Measurements from ENCODE around the gene RBPMS2. TPM values are rescaled to one million over a fixed set of nuclear protein-coding genes. Genes with fewer than 3 reads are reported as not detected.

Gene RBPMS2
- polyA plus RNA-seq, 2 of the 4 experiments (the other 2 are of a cell fraction): 3.0 to 8.7 TPM

- Histone ChIP-seq H3K9me3 (no peaks in the 10 kb centered on the region), H3K4me2 (no peak overlapping the region), H3K4me3 (no peak overlapping the region), H3K27ac (no peak overlapping the region), H3K4me1 (no peaks in the 10 kb centered on the region)
- FAIRE-seq: no peak
- WGBS (ENCODE audit: missing lambda C conversion rate): 89% methylated on average over 5 of the region's 5 CpGs
- no peak for DNase-seq (ENCODE audit: low read depth in 1 of 2, low spot score in 1 of 2)
- ChIA-PET CTCF (interaction anchor here (1.0 to 44.5 kb wide), 7 partner anchors 10 to 89 kb away, joined by 3 to 1052 read pairs (median 18); no protein-coding TSS in a partner anchor), POLR2A (no interaction called here)
- TF ChIP-seq RARB (CRISPR knock-in tag; IDR thresholded peaks at IDR 0.05) (no peak), KDM1A (IDR thresholded peaks at IDR 0.05; ENCODE audit: low read depth) (no peak), MYC (IDR thresholded peaks at IDR 0.05; ENCODE audit: borderline replicate concordance, low read length) (no peak), ZC3H11A (IDR thresholded peaks at IDR 0.05) (no peak), HDAC2 (IDR thresholded peaks at IDR 0.05) (no peak), ZSCAN20 (CRISPR knock-in tag; IDR thresholded peaks at IDR 0.05) (no peak), MAZ (IDR thresholded peaks at IDR 0.05; ENCODE audit: borderline replicate concordance, low read depth, low read length) (no peak), KDM5A (IDR thresholded peaks at IDR 0.05) (no peak), POLR2A (IDR thresholded peaks at IDR 0.05; ENCODE audit: low read length) (no peak), ZNF302 (CRISPR knock-in tag; IDR thresholded peaks at IDR 0.05) (no peak), MAFK (IDR thresholded peaks at IDR 0.05; ENCODE audit: partially characterized antibody) (no peak), EHF (CRISPR knock-in tag; IDR thresholded peaks at IDR 0.05) (no peak), BHLHE40 (IDR thresholded peaks at IDR 0.05; ENCODE audit: low read depth, low read length) (no peak), HOXA7 (CRISPR knock-in tag; IDR thresholded peaks at IDR 0.05) (no peak)
- TF ChIP-seq, protein P1, sequence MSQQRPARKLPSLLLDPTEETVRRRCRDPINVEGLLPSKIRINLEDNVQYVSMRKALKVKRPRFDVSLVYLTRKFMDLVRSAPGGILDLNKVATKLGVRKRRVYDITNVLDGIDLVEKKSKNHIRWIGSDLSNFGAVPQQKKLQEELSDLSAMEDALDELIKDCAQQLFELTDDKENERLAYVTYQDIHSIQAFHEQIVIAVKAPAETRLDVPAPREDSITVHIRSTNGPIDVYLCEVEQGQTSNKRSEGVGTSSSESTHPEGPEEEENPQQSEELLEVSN (IDR thresholded peaks at IDR 0.05; ENCODE audit: borderline replicate concordance, low read depth): no peak
- no peak for ATAC-seq
Observed at GRCh38 chr15:64746356-64746755, 29.0 kb downstream of the RBPMS2 start.

GRCh38 chr15:64743691-64744090 lies 31.7 kb downstream of the RBPMS2 start:
- Histone ChIP-seq H3K4me1 (no peaks in the 10 kb centered on the region), H3K4me3 (no peak overlapping the region), H3K4me2 (no peak overlapping the region), H3K27ac (no peak overlapping the region), H3K9me3 (no peaks in the 10 kb centered on the region)
- no peak for TF ChIP-seq POLR2A (IDR thresholded peaks at IDR 0.05; ENCODE audit: low read length)
- TF ChIP-seq HOXA7 (CRISPR knock-in tag; IDR thresholded peaks at IDR 0.05): no peak
- DNase-seq (ENCODE audit: low read depth in 1 of 2, low spot score in 1 of 2) (no peak), FAIRE-seq (no peak), ATAC-seq (no peak)
- ChIA-PET POLR2A (no interaction called here), CTCF (interaction anchor here (1.4 to 44.5 kb wide), 8 partner anchors 9 to 172 kb away, joined by 3 to 1052 read pairs (median 18); no protein-coding TSS in a partner anchor)
- WGBS (ENCODE audit: missing lambda C conversion rate): 91% methylated on average over 11 of the region's 11 CpGs

DNA sequence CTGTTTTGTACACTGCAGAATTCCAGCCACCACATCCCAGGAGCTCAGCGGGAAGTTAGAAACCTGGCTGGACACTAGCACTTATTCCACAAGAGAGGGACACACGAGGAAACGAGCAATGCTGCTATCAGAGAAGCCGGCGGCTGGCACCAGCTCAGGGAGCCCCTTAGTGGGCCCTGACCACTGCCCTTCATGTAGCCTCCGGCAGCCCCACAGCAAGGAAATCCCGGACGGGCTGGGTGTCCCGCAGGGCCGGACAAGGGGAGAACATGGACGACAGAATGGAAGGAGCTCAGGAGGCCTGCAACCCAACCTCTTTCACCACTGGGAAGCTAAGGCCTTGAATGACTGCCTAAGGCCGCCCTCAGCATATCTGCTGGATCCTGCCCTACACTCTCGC lies 32.5 kb downstream of the RBPMS2 start:
- no peak for FAIRE-seq

More for the DNA sequence above, 32.5 kb downstream of the RBPMS2 start:
- no peak overlapping the region for H3K27ac ChIP-seq
- H3K4me2 ChIP-seq: no peak overlapping the region
- WGBS (ENCODE audit: missing lambda C conversion rate): 94% methylated on average over 13 of the region's 13 CpGs
- no peak for DNase-seq (ENCODE audit: low read depth in 1 of 2, low spot score in 1 of 2)
- no peaks in the 10 kb centered on the region for H3K4me1 ChIP-seq
- no peak for ATAC-seq
- POLR2A ChIA-PET: no interaction called here
- TF ChIP-seq JUN (IDR thresholded peaks at IDR 0.05) (no peak), CBX2 (IDR thresholded peaks at IDR 0.05; ENCODE audit: borderline replicate concordance, low read depth) (no peak), ATOH8 (CRISPR knock-in tag; IDR thresholded peaks at IDR 0.05; ENCODE audit: low read depth) (no peak), CEBPB (IDR thresholded peaks at IDR 0.05) (no peak), JUNB (IDR thresholded peaks at IDR 0.05) (no peak), SMC3 (IDR thresholded peaks at IDR 0.05) (no peak), SREBF2 (IDR thresholded peaks at IDR 0.05) (no peak), BHLHE40 (IDR thresholded peaks at IDR 0.05; ENCODE audit: low read depth, low read length) (no peak), MAZ (IDR thresholded peaks at IDR 0.05; ENCODE audit: borderline replicate concordance, low read depth, low read length) (no peak), HOXB13 (CRISPR knock-in tag; IDR thresholded peaks at IDR 0.05; ENCODE audit: low read depth) (no peak), NFE2L2 (conservative IDR thresholded peaks at IDR 0.05; ENCODE audit: low read length) (no peak)
- TF ChIP-seq, protein P2, sequence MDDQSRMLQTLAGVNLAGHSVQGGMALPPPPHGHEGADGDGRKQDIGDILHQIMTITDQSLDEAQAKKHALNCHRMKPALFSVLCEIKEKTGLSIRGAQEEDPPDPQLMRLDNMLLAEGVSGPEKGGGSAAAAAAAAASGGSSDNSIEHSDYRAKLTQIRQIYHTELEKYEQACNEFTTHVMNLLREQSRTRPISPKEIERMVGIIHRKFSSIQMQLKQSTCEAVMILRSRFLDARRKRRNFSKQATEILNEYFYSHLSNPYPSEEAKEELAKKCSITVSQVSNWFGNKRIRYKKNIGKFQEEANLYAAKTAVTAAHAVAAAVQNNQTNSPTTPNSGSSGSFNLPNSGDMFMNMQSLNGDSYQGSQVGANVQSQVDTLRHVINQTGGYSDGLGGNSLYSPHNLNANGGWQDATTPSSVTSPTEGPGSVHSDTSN (IDR thresholded peaks at IDR 0.05): no peak
- TF ChIP-seq, protein P3, sequence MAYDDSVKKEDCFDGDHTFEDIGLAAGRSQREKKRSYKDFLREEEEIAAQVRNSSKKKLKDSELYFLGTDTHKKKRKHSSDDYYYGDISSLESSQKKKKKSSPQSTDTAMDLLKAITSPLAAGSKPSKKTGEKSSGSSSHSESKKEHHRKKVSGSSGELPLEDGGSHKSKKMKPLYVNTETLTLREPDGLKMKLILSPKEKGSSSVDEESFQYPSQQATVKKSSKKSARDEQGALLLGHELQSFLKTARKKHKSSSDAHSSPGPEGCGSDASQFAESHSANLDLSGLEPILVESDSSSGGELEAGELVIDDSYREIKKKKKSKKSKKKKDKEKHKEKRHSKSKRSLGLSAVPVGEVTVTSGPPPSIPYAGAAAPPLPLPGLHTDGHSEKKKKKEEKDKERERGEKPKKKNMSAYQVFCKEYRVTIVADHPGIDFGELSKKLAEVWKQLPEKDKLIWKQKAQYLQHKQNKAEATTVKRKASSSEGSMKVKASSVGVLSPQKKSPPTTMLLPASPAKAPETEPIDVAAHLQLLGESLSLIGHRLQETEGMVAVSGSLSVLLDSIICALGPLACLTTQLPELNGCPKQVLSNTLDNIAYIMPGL (CRISPR knock-in tag; IDR thresholded peaks at IDR 0.05; ENCODE audit: borderline replicate concordance): no peak
- TF ChIP-seq, protein P4, sequence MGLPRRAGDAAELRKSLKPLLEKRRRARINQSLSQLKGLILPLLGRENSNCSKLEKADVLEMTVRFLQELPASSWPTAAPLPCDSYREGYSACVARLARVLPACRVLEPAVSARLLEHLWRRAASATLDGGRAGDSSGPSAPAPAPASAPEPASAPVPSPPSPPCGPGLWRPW (IDR thresholded peaks at IDR 0.05): no peak
- H3K4me3 ChIP-seq: no peak overlapping the region
- CTCF ChIA-PET: interaction anchor here (0.7 to 44.5 kb wide), 11 partner anchors 9 to 173 kb away, joined by 3 to 1052 read pairs (median 9); no protein-coding TSS in a partner anchor
- no peaks in the 10 kb centered on the region for H3K9me3 ChIP-seq
